NB4 (cell line): ENCODE measurements around the gene ARID5A.

Experiments used
- MYC ChIP-seq: IDR thresholded peaks from 2 replicates; pipeline ENCODE4 v1.6.1; 2011; ENCODE audit warnings: low read depth, low read length
- POLR2A ChIP-seq: IDR thresholded peaks from 2 replicates; pipeline ENCODE4 v1.6.1; 2011; ENCODE audit warnings: mild to moderate bottlenecking; ENCODE audit not compliant: insufficient read length; ENCODE audit errors: extremely low read depth
- TF ChIP-seq, protein P1 (sequence below): IDR thresholded peaks from one replicate; pipeline ENCODE4 v1.5.1; 2012; ENCODE audit warnings: low read depth, low read length
- TF ChIP-seq, protein P2 (sequence below): IDR thresholded peaks from 2 replicates; pipeline ENCODE4 v1.6.1; 2011; ENCODE audit warnings: low read depth, low read length

DNA sequence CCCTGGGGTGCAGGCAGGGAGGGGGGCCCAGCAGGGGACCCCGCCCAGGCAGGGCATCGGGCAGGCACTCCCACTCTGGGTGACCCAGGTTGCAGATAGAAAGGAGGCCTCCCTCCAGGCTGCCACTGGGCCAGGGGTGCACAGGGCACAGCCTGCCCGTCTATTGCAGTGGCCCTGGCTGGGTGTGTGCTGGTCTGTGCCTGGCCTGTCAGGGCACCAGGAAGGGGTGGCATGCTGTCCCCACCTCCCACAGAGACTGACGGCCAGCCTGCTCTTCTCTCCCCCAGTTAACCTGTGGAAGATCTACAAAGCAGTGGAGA is 12.9 kb downstream of the ARID5A start:
- no peak for TF ChIP-seq POLR2A
- TF ChIP-seq, protein P1, sequence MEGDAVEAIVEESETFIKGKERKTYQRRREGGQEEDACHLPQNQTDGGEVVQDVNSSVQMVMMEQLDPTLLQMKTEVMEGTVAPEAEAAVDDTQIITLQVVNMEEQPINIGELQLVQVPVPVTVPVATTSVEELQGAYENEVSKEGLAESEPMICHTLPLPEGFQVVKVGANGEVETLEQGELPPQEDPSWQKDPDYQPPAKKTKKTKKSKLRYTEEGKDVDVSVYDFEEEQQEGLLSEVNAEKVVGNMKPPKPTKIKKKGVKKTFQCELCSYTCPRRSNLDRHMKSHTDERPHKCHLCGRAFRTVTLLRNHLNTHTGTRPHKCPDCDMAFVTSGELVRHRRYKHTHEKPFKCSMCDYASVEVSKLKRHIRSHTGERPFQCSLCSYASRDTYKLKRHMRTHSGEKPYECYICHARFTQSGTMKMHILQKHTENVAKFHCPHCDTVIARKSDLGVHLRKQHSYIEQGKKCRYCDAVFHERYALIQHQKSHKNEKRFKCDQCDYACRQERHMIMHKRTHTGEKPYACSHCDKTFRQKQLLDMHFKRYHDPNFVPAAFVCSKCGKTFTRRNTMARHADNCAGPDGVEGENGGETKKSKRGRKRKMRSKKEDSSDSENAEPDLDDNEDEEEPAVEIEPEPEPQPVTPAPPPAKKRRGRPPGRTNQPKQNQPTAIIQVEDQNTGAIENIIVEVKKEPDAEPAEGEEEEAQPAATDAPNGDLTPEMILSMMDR = no peak
- TF ChIP-seq, protein P2, sequence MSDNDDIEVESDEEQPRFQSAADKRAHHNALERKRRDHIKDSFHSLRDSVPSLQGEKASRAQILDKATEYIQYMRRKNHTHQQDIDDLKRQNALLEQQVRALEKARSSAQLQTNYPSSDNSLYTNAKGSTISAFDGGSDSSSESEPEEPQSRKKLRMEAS = no peak
- no peak for TF ChIP-seq MYC
